Type B pancreatic cell (in vitro differentiated cells): ENCODE data around the gene VANGL2. TPM values are rescaled to one million over a fixed set of nuclear protein-coding genes. Genes with fewer than 3 reads are reported as not detected.

Experiments used
- DNase-seq: peaks from one replicate; pipeline ENCODE4 v3.0.0; 2021; ENCODE audit warnings: mixed read lengths; ENCODE audit not compliant: unreplicated experiment; ENCODE audit errors: extremely low spot score
- H3K27ac Mint-ChIP-seq: 2 replicates; pipeline ENCODE4 v1.8.0; 2021; ENCODE audit warnings: mild to moderate bottlenecking, mixed read lengths
- H3K27me3 Mint-ChIP-seq: 2 replicates; pipeline ENCODE4 v1.8.0; 2021; ENCODE audit warnings: mixed read lengths
- H3K36me3 Mint-ChIP-seq: 2 replicates; pipeline ENCODE4 v1.8.0; 2021; ENCODE audit warnings: mixed read lengths
- H3K4me1 Mint-ChIP-seq: one replicate; pipeline ENCODE4 v1.8.0; 2021; ENCODE audit warnings: mixed read lengths; ENCODE audit not compliant: unreplicated experiment
- H3K4me3 Mint-ChIP-seq: 2 replicates; pipeline ENCODE4 v1.8.0; 2021; ENCODE audit warnings: mild to moderate bottlenecking, mixed read lengths
- H3K9me3 Mint-ChIP-seq: 2 replicates; pipeline ENCODE4 v1.8.0; 2021; ENCODE audit warnings: mixed read lengths
- CTCF ChIP-seq: fragments of 200-600 bp; sonication (generic); conservative IDR thresholded peaks from 2 replicates; pipeline ENCODE4 v1.5.0; 2021; ENCODE audit warnings: antibody characterized with exemption, mild to moderate bottlenecking
- total RNA-seq: library from RNA; stranded (reverse); gene quantifications from 2 replicates; pipeline ENCODE4 v1.2.1, GENCODE V29; 2021; ENCODE audit warnings: low replicate concordance

Gene VANGL2
- total RNA-seq, 1 donor from 2014 or later: 67.3 TPM

GRCh38 chr1:160429702-160430535 is 29.6 kb downstream of the VANGL2 start:
- peaks cover 17% of the 10 kb centered on the region for H3K36me3 Mint-ChIP-seq
- no peaks in the 10 kb centered on the region for H3K27me3 Mint-ChIP-seq
- no peak for TF ChIP-seq CTCF
- no peak overlapping the region for H3K4me3 Mint-ChIP-seq
- DNase-seq: no peak
- H3K27ac Mint-ChIP-seq: peak overlapping the region; percentile 4
- no peaks in the 10 kb centered on the region for H3K9me3 Mint-ChIP-seq
- H3K4me1 Mint-ChIP-seq: peaks cover 22% of the 10 kb centered on the region

GRCh38 chr1:160431006-160431405 is 30.6 kb downstream of the VANGL2 start:
- peaks cover 22% of the 10 kb centered on the region for H3K4me1 Mint-ChIP-seq
- peaks cover 2% of the 10 kb centered on the region for H3K27me3 Mint-ChIP-seq
- H3K36me3 Mint-ChIP-seq: peaks cover 9% of the 10 kb centered on the region
- H3K27ac Mint-ChIP-seq: no peak overlapping the region
- DNase-seq: no peak
- H3K4me3 Mint-ChIP-seq: no peak overlapping the region
- no peak for TF ChIP-seq CTCF
- H3K9me3 Mint-ChIP-seq: no peaks in the 10 kb centered on the region

- Mint-ChIP-seq H3K4me1 (peaks cover 22% of the 10 kb centered on the region), H3K27me3 (peaks cover 4% of the 10 kb centered on the region), H3K4me3 (no peak overlapping the region), H3K9me3 (no peaks in the 10 kb centered on the region), H3K27ac (no peak overlapping the region), H3K36me3 (peaks cover 5% of the 10 kb centered on the region)
- no peak for DNase-seq
- no peak for TF ChIP-seq CTCF
Measured at GRCh38 chr1:160431571-160431970, 31.2 kb downstream of the VANGL2 start.

DNA sequence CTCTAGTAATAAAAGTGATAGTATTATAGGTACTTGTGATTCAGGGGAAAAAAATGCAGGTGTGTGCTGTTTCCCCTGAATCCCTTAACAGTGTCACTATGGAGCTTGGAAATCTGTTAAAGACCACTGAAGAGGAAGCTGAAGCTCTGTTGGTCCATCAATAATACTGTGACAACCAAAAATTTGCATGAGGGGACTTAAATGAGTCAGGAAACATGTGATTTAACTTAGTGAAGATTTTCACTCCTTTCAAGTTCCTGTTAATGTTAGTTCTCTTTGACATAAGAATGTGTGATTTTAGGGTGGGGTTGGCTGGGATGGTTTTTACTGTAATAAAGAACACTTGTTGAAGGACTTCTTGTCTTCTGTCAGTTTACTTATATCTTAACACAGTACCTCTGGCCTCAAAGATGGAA is 32.0 kb downstream of the VANGL2 start:
- Mint-ChIP-seq H3K9me3 (no peaks in the 10 kb centered on the region), H3K4me3 (no peak overlapping the region), H3K4me1 (peaks cover 22% of the 10 kb centered on the region), H3K36me3 (peaks cover 5% of the 10 kb centered on the region), H3K27me3 (peaks cover 4% of the 10 kb centered on the region), H3K27ac (no peak overlapping the region)
- no peak for DNase-seq
- no peak for TF ChIP-seq CTCF

GRCh38 chr1:160436966-160437365 is 36.6 kb downstream of the VANGL2 start:
- H3K9me3 Mint-ChIP-seq: no peaks in the 10 kb centered on the region
- no peak overlapping the region for H3K27ac Mint-ChIP-seq
- peaks cover 4% of the 10 kb centered on the region for H3K4me1 Mint-ChIP-seq
- no peaks in the 10 kb centered on the region for H3K36me3 Mint-ChIP-seq
- no peak for TF ChIP-seq CTCF
- no peak for DNase-seq
- H3K4me3 Mint-ChIP-seq: no peak overlapping the region
- H3K27me3 Mint-ChIP-seq: peaks cover 9% of the 10 kb centered on the region
